Stimulated activated naive CD4-positive, alpha-beta T cell treated with Interleukin-2 at 50 U/mL for 16 hours (primary cell): ENCODE results near the gene MMP11.

Experiments used
- DNase-seq: peaks from one replicate; lab custom pipeline; 2025; lab: John Stamatoyannopoulos, UW

Gene MMP11

GRCh38 chr22:23831261-23831660, 58.6 kb downstream of the MMP11 start:
- DNase-seq = no peak

GRCh38 chr22:23831781-23832180, 59.1 kb downstream of the MMP11 start:
- no peak for DNase-seq

- DNase-seq = no peak
Observed at GRCh38 chr22:23832226-23833016, 59.8 kb downstream of the MMP11 start.

GRCh38 chr22:23833017-23833751, 60.5 kb downstream of the MMP11 start:
- no peak for DNase-seq
